NB4 (cell line): Measurements from ENCODE around the gene STON1.

Experiments used
- MYC ChIP-seq: IDR thresholded peaks from 2 replicates; pipeline ENCODE4 v1.6.1; 2011; ENCODE audit warnings: low read depth, low read length
- POLR2A ChIP-seq: IDR thresholded peaks from 2 replicates; pipeline ENCODE4 v1.6.1; 2011; ENCODE audit warnings: mild to moderate bottlenecking; ENCODE audit not compliant: insufficient read length; ENCODE audit errors: extremely low read depth
- TF ChIP-seq, protein P1 (sequence below): IDR thresholded peaks from one replicate; pipeline ENCODE4 v1.5.1; 2012; ENCODE audit warnings: low read depth, low read length
- TF ChIP-seq, protein P2 (sequence below): IDR thresholded peaks from 2 replicates; pipeline ENCODE4 v1.6.1; 2011; ENCODE audit warnings: low read depth, low read length

DNA sequence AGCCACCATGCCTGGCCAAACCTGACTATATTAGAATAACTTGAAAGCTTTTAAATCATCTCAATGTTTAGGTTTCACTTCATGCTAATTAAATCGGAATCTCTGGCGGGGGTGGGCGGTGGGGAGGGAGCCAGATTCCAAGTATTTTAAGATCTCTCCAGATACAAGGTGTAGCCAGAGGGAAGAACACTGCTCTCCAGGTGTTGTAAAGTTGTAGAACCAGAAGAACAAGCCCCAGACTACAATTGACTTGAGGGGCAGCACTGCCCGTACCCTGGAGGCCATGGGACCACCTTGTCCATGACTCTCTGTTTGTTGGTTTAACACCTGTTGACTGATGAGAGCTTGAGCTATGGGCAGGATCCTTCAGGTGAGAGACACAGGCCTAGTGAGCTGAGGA lies 54.6 kb downstream of the STON1 start:
- TF ChIP-seq POLR2A (no peak), MYC (no peak)
- TF ChIP-seq, protein P1, sequence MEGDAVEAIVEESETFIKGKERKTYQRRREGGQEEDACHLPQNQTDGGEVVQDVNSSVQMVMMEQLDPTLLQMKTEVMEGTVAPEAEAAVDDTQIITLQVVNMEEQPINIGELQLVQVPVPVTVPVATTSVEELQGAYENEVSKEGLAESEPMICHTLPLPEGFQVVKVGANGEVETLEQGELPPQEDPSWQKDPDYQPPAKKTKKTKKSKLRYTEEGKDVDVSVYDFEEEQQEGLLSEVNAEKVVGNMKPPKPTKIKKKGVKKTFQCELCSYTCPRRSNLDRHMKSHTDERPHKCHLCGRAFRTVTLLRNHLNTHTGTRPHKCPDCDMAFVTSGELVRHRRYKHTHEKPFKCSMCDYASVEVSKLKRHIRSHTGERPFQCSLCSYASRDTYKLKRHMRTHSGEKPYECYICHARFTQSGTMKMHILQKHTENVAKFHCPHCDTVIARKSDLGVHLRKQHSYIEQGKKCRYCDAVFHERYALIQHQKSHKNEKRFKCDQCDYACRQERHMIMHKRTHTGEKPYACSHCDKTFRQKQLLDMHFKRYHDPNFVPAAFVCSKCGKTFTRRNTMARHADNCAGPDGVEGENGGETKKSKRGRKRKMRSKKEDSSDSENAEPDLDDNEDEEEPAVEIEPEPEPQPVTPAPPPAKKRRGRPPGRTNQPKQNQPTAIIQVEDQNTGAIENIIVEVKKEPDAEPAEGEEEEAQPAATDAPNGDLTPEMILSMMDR, result no peak
- TF ChIP-seq, protein P2, sequence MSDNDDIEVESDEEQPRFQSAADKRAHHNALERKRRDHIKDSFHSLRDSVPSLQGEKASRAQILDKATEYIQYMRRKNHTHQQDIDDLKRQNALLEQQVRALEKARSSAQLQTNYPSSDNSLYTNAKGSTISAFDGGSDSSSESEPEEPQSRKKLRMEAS, result no peak
